Calu3 (cell line): ENCODE data around the gene TAGLN2. TPM values are rescaled to one million over a fixed set of nuclear protein-coding genes. Genes with fewer than 3 reads are reported as not detected.
A peak's percentile ranks its signal among the peaks of the same experiment; 100 is the strongest.

Source experiments
- BruUV-seq: library from RNA; stranded (reverse); fragments of 400-500 nt; replicated peaks from 2 replicates; lab custom pipeline; 2021; lab: Mats Ljungman, UMichigan
- CTCF ChIA-PET: fragments of 300-600 bp; sonication (Branson Sonifier 250); formaldehyde crosslinking; loops from one replicate; lab custom pipeline; 2022; ENCODE audit warnings: antibody characterized with exemption; lab: Charles Lee
- DNase-seq: peaks from one replicate; pipeline ENCODE4 v3.0.0; 2022
- H3K27ac Mint-ChIP-seq: one replicate; pipeline ENCODE4 v1.8.0; 2022; ENCODE audit warnings: mixed read lengths; ENCODE audit not compliant: unreplicated experiment
- H3K27me3 Mint-ChIP-seq: one replicate; pipeline ENCODE4 v1.8.0; 2022; ENCODE audit warnings: mixed read lengths; ENCODE audit not compliant: unreplicated experiment
- H3K36me3 Mint-ChIP-seq: one replicate; pipeline ENCODE4 v1.8.0; 2022; ENCODE audit warnings: mild to moderate bottlenecking, moderate library complexity, mixed read lengths; ENCODE audit not compliant: insufficient read depth, unreplicated experiment
- H3K4me1 Mint-ChIP-seq: one replicate; pipeline ENCODE4 v1.8.0; 2022; ENCODE audit warnings: mild to moderate bottlenecking, low read depth, mixed read lengths; ENCODE audit not compliant: unreplicated experiment
- H3K4me3 Mint-ChIP-seq: one replicate; pipeline ENCODE4 v1.8.0; 2022; ENCODE audit warnings: mild to moderate bottlenecking, low read depth, moderate library complexity, mixed read lengths; ENCODE audit not compliant: unreplicated experiment
- H3K9me3 Mint-ChIP-seq: one replicate; pipeline ENCODE4 v1.8.0; 2022; ENCODE audit warnings: low read depth, mixed read lengths; ENCODE audit not compliant: unreplicated experiment
- intact Hi-C: fragments of 100-400 bp; cut with micrococcal nuclease; formaldehyde crosslinking; loops from one replicate; pipeline ENCODE4 v1.10.0; 2022; ENCODE audit not compliant: unreplicated experiment
- total RNA-seq: library from RNA; stranded (reverse); gene quantifications from 2 replicates; pipeline ENCODE4 v1.2.3, GENCODE V29; 2022
- TF ChIP-seq, protein P1 (sequence below): fragments of 200-600 bp; IDR thresholded peaks from one replicate; pipeline ENCODE4 v1.8.0; 2022; ENCODE audit warnings: antibody characterized with exemption; ENCODE audit not compliant: unreplicated experiment

The TAGLN2 gene
- total RNA-seq, 1 experiment from 2014 or later = 708 TPM

- no TSS peak for BruUV-seq
- Mint-ChIP-seq H3K4me1 (peaks cover 28% of the 10 kb centered on the region), H3K9me3 (no peaks in the 10 kb centered on the region), H3K4me3 (no peak overlapping the region), H3K36me3 (peaks cover 22% of the 10 kb centered on the region), H3K27ac (no peak overlapping the region), H3K27me3 (peaks cover 52% of the 10 kb centered on the region)
- intact Hi-C loops = loop anchor here (10.0 kb wide), 1 partner anchor 425 kb away; no protein-coding TSS in a partner anchor
- no peak for DNase-seq
- TF ChIP-seq, protein P1, sequence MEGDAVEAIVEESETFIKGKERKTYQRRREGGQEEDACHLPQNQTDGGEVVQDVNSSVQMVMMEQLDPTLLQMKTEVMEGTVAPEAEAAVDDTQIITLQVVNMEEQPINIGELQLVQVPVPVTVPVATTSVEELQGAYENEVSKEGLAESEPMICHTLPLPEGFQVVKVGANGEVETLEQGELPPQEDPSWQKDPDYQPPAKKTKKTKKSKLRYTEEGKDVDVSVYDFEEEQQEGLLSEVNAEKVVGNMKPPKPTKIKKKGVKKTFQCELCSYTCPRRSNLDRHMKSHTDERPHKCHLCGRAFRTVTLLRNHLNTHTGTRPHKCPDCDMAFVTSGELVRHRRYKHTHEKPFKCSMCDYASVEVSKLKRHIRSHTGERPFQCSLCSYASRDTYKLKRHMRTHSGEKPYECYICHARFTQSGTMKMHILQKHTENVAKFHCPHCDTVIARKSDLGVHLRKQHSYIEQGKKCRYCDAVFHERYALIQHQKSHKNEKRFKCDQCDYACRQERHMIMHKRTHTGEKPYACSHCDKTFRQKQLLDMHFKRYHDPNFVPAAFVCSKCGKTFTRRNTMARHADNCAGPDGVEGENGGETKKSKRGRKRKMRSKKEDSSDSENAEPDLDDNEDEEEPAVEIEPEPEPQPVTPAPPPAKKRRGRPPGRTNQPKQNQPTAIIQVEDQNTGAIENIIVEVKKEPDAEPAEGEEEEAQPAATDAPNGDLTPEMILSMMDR = no peak
- CTCF ChIA-PET = no interaction called here
Observed at GRCh38 chr1:159949981-159950381, 24.7 kb upstream of the TAGLN2 start.

DNA sequence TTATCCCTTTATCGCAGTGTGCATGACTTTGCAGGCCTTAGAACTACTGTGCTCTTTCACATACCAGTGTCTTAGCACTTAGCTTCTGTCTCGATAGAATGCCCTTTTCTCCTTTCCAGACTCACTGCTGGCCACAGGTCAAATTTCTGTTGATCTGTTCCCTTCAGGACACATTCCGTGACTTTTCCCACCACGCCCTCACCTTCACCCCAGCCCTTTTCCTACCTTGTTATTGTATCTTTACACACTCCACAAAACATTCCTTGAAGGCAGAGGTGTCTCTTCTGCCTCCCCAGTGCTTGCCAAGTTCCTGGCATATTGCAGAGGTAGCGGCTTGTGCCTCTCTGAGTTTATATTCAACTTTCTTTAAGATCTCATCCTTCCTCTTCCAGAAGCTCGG lies 23.8 kb upstream of the TAGLN2 start:
- CTCF ChIA-PET = no interaction called here
- no peak overlapping the region for H3K4me3 Mint-ChIP-seq
- H3K27ac Mint-ChIP-seq = no peak overlapping the region
- BruUV-seq = no TSS peak
- DNase-seq = no peak
- H3K36me3 Mint-ChIP-seq = peaks cover 24% of the 10 kb centered on the region
- H3K27me3 Mint-ChIP-seq = peaks cover 44% of the 10 kb centered on the region
- intact Hi-C loops = loop anchor here (10.0 kb wide), 1 partner anchor 426 kb away; no protein-coding TSS in a partner anchor
- H3K4me1 Mint-ChIP-seq = peaks cover 35% of the 10 kb centered on the region
- H3K9me3 Mint-ChIP-seq = no peaks in the 10 kb centered on the region
- TF ChIP-seq, protein P1 = no peak

DNA sequence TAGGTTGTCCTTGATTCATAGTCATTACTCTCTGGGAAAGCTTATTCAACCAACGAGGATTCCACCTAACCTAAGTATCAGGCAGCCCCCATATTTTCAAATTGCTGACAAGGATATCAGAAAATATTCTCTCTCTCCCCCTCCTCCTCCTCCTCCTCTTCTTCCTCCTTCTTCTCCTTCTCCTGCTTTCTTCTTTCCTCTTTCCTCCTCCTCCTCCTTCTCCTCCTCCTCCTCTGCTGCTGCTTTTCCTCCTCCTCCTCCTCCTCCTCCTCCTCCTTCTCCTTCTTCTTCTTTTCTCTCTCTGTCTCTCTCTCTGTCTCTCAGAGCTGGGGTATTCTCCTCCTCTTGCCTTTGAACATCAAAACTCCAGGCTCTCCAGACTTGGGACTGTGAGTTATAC lies 22.6 kb upstream of the TAGLN2 start:
- no peaks in the 10 kb centered on the region for H3K9me3 Mint-ChIP-seq
- intact Hi-C loops = loop anchor here (10.0 kb wide), 1 partner anchor 427 kb away; no protein-coding TSS in a partner anchor
- H3K4me3 Mint-ChIP-seq = no peak overlapping the region
- H3K27me3 Mint-ChIP-seq = peaks cover 32% of the 10 kb centered on the region
- BruUV-seq = no TSS peak
- CTCF ChIA-PET = no interaction called here
- TF ChIP-seq, protein P1 = no peak
- H3K4me1 Mint-ChIP-seq = peaks cover 35% of the 10 kb centered on the region
- DNase-seq = no peak
- H3K27ac Mint-ChIP-seq = no peak overlapping the region
- H3K36me3 Mint-ChIP-seq = peaks cover 18% of the 10 kb centered on the region

DNA sequence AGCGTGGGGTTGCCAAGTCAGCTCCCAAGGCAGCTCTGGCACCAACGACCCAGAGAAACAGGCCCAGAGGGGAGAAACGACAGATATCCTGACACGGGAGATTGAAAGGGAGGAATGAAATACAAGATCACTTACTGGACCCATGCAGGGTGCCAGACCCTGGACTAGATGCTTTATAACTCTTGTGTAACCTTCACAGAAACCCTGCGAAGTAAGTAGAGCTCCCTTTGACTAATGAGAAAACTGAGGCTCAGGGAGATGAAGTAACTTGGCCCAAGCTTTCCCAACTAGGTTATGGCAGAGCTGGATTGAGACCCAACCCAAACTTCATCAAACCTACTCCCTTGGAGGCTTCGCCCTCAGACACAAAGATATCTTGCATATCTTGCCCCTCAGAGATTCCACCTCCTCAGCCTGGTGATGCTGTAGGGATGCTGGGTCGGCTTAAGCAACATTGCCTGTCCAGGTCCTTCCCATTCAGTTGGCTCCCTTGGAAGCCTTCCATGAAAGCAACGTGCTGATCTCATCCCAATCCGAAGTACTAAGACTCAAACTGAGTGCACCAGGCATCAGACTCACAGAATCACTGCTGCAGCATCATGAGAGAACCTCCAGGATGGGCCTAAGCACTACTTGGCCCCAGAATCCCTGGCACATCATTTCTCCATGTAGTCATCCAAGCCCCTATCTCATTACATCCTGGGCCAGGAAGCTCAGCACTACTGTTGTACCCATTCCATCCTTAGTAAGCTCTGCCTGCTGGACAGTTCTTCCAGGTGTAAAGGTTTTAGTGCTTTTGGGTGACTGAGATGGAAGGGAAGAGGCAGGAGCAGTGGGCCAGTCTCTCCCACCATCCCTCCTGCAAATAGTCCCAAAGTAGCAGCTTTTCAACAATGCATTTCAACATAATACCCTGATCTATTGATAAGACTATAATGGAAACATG lies 21.2 kb upstream of the TAGLN2 start:
- TF ChIP-seq, protein P1 = no peak

More for the DNA sequence above, 21.2 kb upstream of the TAGLN2 start:
- Mint-ChIP-seq H3K27ac (peak overlapping the region; percentile 86), H3K4me1 (peaks cover 35% of the 10 kb centered on the region), H3K27me3 (peaks cover 17% of the 10 kb centered on the region), H3K9me3 (no peaks in the 10 kb centered on the region), H3K36me3 (peaks cover 18% of the 10 kb centered on the region), H3K4me3 (peak overlapping the region; percentile 94)
- intact Hi-C loops = loop anchor here (1.0 to 10.0 kb wide), 2 partner anchors 147 to 428 kb away; no protein-coding TSS in a partner anchor
- no peak for DNase-seq
- BruUV-seq = no TSS peak
- CTCF ChIA-PET = interaction anchor here (0.7 to 2.4 kb wide), 10 partner anchors 9 to 429 kb away, joined by 3 to 27 read pairs (median 6); partner anchors contain the start of gene TAGLN2
